Measurements from ENCODE around the gene NNT.
"Not testable (repeated sequence)": the region's sequence is repeated elsewhere in the genome, so short reads cannot be mapped to it uniquely, and the experiment has no call there.

Gene NNT

DNA sequence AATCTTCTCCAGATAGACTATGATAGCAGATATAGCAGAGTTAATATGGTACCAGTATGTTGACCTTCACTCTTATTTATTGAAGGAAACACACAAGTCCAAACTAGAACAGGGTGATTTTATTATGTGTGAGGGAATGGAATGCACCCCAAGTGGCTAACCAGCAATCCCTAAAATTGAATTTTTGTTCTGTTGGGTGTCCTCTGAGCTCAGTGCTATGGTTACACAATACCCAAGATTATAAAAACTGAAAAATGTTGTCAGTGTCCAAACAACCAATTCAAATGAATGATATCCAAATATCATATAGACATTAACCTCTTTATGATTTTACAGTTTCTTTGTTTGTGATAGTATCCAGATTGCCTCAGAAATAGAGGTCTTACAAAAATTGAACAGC, 60.9 kb downstream of the NNT start:
- no peak for DNase-seq (ENCODE audit: low read depth in 1 of 2, low spot score in 1 of 2)

DNA sequence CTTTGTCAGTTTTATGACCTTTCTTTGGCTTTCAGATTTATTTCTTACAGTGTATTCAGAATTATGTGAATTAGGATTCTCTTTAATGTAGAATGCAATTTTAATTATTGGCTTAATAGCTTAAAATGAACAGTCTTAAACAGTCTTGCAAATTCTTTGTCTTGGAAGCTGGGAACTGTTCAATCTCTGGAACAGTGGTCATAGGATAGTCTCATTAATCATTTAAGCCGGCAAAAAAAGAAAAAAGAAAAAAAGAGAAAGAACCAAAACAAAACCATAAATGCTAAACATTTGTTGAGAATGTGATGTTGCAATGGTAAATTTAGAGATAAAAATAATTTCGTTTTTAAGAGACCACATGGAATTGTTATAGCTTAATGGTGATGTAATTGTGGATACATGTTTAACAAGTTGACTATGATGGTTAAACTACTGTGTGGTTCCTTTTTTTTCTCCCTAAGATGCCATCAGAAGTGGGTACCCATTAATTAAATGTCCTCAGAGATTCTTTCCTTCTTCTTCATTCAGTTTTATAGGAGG, 61.6 kb downstream of the NNT start:
- no peak for DNase-seq (ENCODE audit: low read depth in 1 of 2, low spot score in 1 of 2)

DNA sequence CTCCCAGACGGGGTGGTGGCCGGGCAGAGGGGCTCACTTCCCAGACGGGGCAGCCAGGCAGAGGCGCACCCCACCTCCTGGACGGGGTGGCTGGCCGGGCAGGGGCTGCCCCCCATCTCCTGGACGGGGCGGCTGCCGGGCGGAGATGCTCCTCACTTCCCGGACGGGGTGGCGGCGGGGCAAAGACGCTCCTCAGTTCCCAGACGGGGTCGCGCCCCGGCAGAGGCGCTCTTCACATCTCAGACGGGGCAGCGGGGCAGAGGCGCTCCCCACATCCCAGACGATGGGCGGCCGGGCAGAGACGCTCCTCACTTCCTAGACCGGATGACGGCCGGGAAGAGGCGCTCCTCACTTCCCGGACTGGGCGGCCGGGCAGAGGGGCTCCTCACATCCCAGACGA, 62.8 kb downstream of the NNT start:
- not testable (repeated sequence) for DNase-seq (ENCODE audit: low read depth in 1 of 2, low spot score in 1 of 2)

DNA sequence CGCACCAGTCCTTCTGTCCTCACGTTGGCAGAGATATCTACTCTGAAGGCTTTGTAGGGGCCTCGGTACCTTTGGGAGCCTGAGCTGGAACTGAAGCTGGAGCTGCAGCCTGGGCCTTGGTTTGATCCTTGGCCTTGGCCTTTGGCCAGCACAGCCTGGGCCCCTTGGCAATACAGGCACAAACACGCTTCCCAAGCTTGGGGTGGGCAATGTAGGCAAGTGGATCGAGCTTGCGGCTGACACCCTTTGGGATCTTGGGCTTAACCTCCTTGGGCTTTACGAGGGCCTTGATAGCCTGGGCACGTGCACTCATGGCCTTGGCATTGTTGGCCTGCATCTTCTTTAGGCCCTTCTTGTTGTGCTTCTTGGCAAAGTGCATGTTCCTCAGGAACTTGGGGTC, 63.7 kb downstream of the NNT start:
- DNase-seq (ENCODE audit: low read depth in 1 of 2, low spot score in 1 of 2) = not testable (repeated sequence)

DNA sequence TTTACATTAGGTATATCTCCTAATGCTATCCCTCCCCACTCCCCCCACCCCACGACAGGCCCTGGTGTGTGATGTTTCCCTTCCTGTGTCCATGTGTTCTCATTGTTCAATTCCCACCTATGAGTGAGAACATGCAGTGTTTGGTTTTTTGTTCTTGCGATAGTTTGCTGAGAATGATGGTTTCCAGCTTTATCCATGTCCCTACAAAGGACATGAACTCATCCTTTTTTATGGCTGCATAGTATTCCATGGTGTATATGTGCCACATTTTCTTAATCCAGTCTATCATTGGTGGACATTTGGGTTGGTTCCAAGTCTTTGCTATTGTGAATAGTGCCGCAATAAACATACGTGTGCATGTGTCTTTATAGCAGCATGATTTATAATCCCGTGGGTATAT, 64.4 kb downstream of the NNT start:
- DNase-seq (ENCODE audit: low read depth in 1 of 2, low spot score in 1 of 2) = not testable (repeated sequence)

DNA sequence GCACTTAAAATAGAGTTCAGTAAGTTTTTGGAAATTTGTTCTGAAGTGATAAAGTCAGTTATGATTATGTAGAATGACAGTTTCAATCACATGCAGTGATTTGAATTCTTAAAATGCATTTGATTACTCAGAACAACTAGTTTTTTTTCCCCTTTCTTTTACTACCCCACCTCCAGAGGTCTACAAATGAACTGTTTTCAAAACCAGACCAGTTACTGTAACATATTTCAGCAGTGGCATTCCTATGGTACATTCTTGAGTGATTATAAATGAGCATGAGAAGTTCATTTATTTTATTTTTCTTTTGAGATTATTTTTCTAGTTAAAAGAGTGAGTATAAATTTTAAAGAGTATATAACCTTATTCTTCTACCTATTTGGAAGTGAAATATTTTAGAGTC, 71.6 kb downstream of the NNT start:
- no peak for DNase-seq (ENCODE audit: low read depth in 1 of 2, low spot score in 1 of 2)

DNA sequence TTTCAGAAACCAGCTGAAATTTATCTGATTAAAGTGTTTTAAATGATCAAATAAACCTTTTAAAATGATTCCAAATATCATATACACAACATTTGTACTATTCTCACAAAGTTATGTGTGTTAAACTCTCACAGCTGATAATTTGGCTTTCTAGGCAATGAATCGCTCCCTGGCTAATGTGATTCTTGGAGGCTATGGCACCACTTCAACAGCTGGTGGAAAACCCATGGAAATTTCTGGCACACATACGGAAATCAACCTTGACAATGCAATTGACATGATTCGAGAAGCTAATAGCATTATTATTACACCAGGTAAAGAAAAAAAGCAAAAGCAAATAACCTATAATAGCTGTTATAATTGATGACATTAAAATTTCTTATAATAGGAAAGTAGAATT, 72.4 kb downstream of the NNT start:
- no peak for DNase-seq (ENCODE audit: low read depth in 1 of 2, low spot score in 1 of 2)

DNA sequence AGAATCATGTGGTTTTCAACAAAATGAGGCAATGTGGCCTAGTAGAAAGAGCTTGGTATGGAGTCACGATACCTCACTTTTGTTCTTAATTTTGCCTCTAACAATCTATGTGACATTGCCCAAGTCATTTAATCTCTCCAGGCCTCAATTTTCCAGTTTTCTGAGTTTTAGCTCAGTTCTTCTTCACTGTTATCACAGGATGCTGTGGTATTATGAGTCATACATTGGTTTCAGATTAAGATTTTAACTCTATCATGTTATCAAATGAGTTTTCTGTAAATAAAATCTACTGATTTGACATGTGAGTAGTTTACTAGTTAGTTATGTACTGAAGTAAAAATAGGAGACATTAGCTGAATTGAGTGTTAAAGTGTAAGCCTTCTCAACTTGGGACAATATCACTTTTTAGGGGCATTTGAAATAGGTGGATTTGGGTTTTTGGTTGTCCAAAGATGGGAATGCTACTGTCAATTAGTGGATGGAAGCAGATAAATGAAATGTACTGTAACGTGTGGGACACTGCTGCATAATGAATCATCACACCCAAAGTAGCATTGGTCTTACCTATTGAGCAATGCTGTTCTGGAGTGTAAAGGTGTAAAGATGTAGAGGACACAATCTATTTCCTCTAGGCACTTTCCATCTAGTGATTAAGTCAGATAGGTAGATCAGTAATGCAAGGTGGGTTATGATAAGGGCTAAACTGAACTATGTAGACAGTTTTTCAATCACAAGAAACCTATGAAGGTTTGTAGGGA, 73.3 kb downstream of the NNT start:
- DNase-seq (ENCODE audit: low read depth in 1 of 2, low spot score in 1 of 2) = no peak

DNA sequence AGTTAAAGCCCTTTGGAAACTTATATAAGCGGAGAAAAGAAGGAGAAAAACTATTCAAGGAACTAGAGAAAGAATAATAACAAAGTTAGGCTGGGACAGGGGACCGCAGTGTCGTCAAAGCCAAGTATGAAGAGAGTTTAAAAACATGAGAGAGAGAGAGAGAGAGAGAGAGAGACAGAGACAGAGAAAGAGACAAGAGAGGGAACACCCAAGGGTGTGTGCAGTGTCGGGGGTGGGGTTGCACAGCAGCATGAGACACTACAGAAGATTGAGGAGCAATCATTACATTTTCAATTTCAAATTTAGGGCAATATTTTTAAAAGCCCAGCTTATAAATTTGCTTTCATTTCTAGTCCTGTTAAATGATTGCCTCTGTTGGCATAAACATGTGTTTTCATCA, 74.3 kb downstream of the NNT start:
- DNase-seq (ENCODE audit: low read depth in 1 of 2, low spot score in 1 of 2) = no peak

DNA sequence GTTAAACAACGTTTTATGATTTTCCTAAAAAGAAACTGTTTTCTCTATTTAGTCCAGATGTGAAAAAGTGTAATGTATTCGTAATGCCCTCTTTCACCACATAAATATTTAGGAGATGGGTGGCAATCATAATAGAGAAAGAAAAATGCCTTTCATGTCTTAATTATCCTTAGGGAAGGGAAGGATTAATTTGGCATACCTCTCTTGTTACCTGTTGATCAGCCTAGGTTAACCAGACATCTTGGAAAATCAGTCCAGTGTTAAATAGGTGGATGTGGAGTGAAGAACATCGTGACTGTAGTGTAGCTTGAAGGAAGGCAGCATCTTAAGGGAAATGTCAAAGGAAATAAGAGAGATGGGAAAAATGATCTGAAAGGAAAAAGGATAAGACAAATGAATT, 76.2 kb downstream of the NNT start:
- DNase-seq (ENCODE audit: low read depth in 1 of 2, low spot score in 1 of 2) = no peak

DNA sequence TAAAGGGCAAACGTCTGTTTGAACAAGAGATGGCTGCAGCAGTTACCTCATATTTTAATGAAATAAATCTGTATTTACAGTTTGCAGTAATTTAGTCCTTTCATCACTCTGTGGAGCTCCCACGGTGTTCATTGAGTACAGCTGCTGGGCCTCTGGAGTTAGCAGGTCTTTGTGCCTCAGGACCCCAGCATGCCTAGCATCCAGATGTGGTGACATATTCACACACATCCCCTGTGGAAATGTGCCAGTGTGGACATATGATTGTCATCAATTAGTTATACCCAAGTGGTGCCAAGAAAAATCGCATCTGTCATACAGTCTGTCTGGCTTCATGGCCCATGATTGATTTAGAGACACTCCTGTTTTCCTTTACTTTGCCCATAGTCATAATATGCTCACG, 77.3 kb downstream of the NNT start:
- DNase-seq (ENCODE audit: low read depth in 1 of 2, low spot score in 1 of 2) = no peak

DNA sequence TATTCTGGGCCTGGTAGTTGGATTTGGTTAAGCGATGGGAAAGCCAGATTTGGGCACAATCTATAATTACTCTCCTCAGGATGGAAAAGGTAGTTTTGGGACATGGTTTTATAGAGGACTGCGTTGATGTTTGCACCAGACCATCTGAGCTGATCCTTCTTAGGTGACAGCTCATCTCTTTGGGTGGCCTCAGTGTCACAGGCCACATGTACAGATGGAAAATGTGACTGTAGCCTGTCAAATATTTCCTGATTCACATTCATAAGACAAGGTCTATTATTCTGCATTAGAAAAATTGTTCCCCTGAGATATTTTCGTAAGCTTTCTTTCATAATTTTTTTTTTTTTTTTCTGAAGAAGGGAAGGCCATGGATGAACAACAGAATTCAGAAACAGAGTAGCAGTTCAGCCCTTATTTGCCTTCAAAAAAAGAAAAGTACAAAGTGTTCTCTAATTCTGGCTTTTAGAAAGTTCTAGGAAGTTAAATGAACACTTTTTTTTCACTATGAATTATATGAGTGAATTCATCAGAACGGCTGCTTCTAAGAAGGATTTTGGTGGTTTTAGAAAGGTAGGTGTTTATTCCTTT, 81.0 kb downstream of the NNT start:
- no peak for DNase-seq (ENCODE audit: low read depth in 1 of 2, low spot score in 1 of 2)

DNA sequence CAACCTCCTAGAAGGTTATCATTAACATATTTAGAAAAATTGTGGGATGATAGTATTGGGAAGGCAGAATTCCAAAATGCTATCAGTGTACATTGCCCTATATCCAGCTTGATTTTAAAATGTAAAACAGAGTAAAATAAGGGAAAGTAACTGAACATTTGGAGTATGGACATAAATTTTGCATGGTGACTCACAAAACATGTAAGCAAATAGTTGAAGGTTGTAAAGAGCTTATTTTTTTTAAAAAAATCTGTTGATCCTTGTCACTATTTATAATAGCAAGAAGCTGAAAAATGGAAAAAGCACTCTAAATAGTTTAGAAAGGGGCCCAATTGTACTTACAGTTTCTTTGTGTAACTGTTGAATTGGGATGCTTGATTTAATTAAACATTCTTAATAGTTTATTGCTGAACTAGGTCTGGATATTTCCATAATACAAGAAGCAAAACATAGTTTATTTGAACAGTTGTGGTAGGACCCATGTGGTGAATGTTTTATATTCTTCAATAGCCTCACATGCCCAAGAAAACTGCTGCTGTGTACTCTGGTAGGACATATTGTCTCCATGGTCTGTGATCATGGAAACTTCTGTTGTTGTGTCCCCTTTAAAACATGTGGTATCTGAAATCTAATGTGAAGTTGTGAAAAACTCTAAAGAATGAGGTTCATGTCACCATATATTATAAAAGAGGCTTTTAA, 82.4 kb downstream of the NNT start:
- DNase-seq (ENCODE audit: low read depth in 1 of 2, low spot score in 1 of 2) = no peak

DNA sequence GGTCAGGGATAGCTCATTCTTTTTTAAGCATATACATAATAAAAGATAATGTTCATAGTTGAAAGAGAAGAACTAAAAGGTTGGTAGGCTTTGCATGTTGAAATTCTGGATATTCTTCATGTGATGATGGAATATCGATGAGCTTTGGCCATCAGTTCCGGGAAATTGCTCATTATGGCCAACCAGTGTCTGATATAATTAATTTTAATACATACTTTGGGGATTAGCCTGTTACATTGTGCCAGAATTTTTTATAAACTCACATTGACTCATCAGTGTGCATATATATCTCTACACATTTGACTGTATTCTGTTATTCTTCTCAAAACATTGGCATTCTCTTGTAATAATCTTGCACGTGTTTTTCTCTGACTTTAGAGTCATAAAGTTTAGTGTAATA, 84.3 kb downstream of the NNT start:
- DNase-seq (ENCODE audit: low read depth in 1 of 2, low spot score in 1 of 2) = no peak

DNA sequence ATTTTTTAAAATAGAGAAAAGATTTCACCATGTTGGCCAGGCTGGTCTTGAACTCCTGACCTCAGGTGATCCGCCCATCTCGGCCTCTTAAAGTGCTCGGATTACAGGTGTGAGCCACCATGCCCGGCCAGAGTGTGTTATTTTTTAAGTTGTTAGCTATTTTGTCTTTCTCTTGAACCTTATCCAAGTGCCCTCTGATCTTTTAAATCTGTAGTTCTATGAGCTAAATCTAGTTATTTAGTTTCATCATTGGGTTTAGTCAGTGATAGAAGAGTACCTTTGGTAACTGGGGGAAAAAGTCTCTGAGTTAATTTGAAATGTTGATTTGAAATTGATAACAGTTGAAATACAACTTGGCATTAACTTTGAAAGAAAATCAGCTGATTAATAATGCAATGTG, 88.3 kb downstream of the NNT start:
- no peak for DNase-seq (ENCODE audit: low read depth in 1 of 2, low spot score in 1 of 2)

DNA sequence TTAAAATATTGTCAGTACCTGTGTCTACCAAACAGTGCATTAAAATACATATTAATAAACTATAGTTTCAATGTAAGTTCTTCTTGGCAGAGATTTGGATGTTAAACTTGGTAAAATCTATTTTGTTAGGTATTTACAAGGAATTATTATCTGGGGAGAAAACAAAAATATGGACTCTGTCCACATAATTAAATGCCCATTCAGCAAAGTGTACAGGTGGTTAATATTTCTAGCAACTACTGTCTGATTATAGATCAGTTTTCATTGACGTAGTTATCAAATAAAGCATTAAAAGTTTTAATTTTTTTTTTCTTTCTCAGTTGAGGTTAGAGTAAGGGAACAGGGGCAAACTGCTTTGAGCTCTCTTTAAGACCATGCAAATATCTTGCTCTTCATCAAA, 88.9 kb downstream of the NNT start:
- no peak for DNase-seq (ENCODE audit: low read depth in 1 of 2, low spot score in 1 of 2)

DNA sequence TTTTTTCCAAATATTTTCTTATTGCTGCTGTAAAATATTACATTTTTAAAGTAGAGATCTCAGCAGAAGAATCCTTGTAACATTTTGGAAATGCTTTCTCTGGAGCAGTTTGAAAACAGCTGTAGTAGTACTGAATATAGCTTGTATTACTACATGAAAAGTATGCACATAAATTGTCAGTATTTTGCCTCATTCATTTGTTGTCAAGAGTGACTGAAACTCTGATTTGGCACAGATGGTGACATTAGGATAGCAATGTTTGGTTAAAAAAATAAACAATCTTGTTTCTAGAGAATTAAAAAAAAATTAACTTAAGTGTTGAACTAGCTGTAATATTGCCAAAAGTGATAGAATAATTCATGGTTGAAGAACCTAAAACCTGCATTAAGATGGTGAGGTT, 90.4 kb downstream of the NNT start:
- DNase-seq (ENCODE audit: low read depth in 1 of 2, low spot score in 1 of 2) = no peak

DNA sequence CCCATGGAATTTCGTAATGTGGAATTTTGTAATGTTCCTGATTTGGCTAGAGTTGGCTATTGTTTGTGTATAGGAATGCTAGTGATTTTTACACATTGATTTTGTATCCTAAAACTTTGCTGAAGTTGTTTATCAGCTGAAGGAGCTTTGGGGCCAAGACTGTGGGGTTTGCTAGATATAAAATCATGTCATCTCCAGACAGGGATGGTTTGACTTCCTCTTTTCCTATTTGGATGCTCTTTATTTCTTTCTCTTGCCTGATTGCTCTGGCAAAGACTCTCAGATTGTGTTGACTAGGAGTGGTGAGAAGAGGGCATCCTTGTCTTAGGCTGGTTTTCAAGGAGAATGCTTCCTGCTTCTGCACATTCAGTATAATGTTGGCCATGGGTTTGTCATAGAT, 91.0 kb downstream of the NNT start:
- no peak for DNase-seq (ENCODE audit: low read depth in 1 of 2, low spot score in 1 of 2)

DNA sequence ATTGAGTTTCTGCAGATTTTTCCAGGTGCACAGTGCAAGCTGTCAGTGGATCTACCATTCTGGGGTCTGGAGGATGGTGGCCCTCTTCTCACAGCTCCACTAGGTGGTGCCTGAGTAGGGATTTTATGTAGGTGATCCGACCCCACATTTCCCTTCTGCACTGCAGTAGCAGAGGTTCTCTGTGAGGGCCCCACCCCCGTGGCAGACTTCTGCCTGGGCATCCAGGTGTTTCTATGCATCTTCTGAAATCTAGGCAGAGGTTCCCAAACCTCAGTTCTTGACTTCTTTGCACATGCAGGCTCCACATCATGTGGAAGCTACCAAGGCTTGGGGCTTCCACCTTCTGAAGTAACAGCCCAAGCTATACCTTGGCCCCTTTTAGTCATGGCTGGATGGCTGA, 93.5 kb downstream of the NNT start:
- DNase-seq (ENCODE audit: low read depth in 1 of 2, low spot score in 1 of 2) = not testable (repeated sequence)

DNA sequence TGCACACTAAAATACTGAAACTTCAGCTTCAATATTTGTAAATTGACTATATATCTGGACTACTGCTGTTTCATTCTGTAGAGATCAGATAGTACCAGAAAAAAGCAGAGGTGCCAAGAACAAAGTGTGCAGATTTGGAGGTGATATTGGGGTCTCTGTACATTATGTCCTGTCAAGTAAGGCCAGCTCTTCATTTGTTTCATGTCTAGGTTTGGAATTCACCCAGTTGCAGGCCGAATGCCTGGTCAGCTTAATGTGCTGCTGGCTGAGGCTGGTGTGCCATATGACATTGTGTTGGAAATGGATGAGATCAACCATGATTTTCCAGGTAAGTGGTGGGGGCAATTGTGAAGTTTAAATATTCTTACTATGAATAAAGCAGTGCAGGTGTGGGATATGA, 96.9 kb downstream of the NNT start:
- no peak for DNase-seq (ENCODE audit: low read depth in 1 of 2, low spot score in 1 of 2)

DNA sequence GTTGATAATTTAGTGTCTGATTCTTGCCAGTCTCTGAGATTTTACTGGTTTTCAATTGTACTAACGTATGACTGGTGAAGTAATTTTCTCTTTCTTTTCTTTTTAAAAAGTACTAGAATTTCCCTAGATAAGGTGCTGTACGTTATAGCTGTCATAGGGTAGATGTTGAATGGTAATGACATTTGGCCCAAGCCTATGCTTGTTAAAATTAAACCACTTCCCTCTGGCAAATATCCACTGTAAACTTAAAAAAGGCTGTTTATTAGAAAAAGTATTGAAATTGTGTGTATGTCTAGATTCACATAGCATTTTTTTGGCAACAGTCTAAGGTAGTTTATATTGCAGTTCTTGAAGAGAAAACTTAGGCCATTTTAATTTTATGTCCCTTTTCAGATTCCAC, 97.6 kb downstream of the NNT start:
- no peak for DNase-seq (ENCODE audit: low read depth in 1 of 2, low spot score in 1 of 2)

DNA sequence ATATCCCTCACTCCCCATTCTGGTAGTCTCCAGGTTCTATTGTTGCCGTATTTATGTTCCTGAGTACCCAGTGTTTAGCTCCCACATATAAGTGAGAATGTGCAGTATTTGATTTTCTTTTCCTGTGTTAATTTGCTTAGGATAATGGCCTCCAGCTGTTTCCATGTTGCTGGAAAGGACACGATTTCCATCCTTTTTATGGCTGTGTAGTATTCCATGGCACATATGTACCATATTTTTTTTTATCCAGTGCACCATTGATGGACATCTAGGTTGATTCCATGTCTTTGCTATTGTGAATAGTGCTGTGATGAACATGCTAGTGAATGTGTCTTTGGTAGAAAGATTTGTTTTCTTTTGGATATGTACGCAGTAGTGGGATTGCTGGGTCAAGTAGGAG, 98.2 kb downstream of the NNT start:
- no peak for DNase-seq (ENCODE audit: low read depth in 1 of 2, low spot score in 1 of 2)

Data from activated T-helper 1 cell treated with anti-CD3 and anti-CD28 coated beads, Interleukin-2, amount 50 U/mL, for 16 hours (primary cell).